HG03060 (cell line): ENCODE data around the gene AVL9.
"Not testable (repeated sequence)": the region's sequence is repeated elsewhere in the genome, so short reads cannot be mapped to it uniquely, and the experiment has no call there.

ENCODE experiments used
- ATAC-seq: cut with Tn5 transposase; IDR thresholded peaks from one replicate; pipeline ENCODE4 v1.9.1; 2021; ENCODE audit warnings: low read depth, moderate number of reproducible peaks; ENCODE audit not compliant: unreplicated experiment

Gene AVL9

DNA sequence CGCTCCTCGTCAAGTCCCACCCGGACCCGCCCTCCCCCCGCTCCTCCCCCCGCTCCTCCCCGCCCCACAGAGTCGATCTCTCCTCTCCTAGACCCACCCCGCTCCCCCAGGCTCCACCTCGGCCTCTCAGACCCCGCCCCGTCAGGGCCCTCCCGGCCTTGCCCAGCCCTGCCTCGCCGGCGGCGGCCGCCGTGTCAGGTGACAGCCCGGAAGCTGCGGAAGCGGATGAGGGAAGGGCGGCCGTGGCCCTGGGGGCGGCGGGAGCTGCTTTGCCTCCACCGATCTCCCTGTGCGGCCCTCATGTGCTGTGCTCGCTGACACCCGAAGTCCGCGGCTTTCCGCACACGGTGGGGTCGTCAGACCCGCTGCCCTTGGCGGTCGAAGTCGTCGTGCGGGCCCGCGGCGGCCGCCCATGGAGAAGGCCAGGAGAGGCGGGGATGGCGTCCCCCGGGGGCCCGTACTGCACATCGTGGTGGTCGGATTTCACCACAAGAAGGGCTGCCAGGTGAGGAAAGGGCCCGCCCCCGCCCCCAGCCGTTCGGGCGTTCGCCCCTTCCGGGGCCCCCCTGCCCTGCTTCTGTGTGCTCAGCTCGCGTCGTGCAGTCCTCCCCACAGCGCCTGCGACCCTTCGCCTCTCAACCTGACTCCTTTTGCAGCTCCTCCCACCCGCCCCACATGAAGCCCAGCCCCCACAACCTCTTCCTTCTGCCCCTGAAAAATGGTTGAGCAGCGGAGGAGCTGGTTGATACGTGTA lies at the start of gene AVL9:
Gene AVL9, plus strand, starts transcription at position 192 of the 754 bp plus-strand sequence. Its CDS starts 221 bp downstream, at position 413.
- peak; percentile 81 for ATAC-seq

DNA sequence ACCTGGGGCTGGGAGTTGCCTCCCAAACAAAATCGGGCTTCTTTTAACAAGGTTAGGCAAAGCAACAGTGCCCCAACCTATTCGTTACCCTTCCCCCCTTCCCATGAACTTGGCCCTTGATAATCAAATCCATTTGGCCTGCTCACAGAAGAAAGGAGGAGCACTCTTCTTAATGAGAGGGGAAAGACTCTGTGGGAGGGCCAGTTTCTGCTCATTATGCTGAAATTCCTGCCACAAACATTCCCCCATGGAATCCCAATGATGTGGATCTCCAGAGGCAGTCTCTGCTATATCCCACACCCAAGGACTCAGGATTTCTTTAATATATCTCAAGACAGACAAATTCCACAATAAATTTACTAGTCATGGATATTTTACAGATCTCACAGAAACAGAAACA lies 48.1 kb upstream of the AVL9 start:
- ATAC-seq: no peak

DNA sequence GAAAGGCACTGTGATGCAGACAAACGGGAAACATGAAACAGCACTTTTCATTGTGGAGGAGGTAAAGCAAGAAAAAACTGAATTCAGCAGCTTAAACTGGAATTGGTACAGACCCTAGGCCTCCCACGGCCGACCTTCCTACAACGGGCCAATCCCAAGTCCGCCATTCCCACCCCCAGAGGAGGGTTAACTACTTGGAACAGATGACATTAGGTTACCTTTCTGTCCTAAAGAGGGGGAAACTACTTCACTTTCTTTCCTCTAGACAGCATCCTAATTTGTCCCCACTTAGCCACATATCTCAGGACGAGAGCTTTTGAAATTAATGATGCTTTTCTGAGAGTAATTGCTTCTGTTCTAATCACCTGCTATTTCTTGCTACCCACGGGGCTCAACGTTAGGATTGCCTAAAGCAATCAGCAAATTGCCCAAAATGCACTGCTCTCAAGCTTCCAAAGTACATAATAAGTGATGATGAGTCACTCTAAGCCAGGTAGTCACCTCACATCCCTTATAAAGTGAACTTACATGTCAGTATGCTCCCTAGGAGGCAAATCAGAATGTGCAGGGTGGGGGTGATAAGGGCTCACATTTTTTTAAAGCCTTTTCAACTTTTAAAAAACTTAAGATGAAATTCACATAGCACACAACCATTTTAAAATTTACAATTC lies 41.8 kb upstream of the AVL9 start:
- ATAC-seq: no peak

DNA sequence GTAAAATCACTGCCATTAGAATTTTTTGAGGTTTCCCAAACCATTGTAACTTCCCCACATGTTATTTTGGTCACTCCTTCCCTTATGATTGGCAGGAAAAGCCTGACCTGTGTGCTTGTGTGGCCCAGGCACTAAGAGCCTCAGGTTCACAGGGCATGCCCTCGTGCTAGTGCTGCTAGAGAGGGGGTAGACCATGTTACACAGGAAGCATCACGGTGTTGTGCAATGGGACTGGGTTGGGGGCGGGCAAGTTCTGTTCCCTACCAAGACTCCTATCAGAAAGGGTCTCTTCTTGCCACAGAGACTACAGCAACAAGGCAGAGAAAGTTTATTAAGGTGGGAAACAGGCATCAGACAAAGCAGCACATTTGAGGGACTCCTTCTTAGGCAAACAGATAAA lies 37.3 kb upstream of the AVL9 start:
- no peak for ATAC-seq

DNA sequence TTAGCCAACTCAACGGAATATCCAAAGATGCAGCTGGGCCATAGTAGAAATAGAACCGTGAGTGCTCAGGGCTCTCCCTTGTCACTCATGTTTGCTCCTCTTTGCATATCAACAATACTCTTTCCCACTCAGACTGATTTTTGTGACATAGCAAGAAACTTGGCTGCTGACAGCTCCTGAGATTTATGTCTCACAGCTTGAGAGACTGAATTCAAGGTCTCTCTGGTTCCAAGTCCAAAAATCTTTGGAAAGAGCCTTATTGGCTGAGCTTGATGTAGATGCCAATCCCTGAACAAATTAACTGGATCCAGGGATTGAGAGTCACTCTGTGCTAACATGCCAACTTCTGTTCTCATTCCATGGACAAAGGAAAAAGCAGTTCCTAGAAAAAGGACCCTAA lies 35.5 kb upstream of the AVL9 start:
- no peak for ATAC-seq

DNA sequence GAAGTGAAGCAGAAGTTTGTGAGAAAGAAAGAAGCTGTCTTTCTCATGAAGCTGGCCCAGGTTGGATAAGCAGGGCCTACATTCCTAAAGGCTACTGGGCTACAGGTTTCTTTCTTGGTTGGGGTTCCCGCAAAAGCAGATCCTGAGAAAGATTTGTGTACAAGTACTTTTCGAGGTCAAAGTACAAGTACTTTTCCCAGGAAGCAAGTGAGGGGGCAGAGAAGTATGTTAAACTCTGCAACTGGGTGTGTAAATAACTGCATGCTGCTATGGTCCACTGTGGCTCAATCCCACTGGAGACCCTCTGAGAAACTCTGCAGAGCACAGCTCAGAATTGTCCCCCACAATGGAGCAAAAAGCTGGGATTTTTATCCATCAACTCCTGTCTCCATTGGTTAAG lies 33.8 kb upstream of the AVL9 start:
- ATAC-seq: no peak

DNA sequence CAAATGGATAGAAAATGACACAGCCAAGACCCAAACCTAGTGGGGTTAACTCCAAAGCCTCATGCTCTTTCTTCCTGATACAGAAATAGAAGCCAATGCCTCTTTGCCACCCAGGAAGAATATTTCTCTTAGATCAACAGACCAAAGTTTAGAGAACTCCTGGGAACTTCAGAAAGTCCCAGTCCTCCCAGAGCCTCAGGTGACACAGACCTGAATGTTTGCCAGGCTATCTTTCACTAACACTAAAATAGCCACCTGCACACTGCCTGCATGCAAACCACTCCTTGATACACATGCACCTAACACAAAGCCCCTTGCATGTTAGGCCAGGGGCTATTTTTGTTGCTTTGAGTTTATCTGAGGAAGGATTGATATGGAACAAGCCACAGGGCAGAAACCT lies 32.8 kb upstream of the AVL9 start:
- ATAC-seq: no peak

DNA sequence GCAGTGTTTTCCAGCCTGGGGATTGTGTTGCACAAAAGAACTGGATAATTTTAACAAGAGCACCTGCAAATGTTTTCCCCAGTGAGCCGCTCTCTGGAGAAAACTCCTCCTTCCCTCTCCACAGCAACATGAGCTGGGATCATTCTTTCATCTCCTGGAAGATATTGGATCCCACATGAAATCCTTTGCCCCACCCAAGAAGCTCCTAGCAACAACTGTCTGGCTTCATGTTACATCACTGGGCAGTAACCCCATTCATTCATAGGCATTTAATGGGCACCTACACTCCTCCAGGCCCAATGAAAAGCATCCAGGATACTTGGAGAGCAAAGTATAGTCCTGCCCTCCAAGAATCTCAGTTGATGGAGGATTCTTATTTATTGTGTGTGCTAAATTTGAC lies 32.3 kb upstream of the AVL9 start:
- no peak for ATAC-seq

DNA sequence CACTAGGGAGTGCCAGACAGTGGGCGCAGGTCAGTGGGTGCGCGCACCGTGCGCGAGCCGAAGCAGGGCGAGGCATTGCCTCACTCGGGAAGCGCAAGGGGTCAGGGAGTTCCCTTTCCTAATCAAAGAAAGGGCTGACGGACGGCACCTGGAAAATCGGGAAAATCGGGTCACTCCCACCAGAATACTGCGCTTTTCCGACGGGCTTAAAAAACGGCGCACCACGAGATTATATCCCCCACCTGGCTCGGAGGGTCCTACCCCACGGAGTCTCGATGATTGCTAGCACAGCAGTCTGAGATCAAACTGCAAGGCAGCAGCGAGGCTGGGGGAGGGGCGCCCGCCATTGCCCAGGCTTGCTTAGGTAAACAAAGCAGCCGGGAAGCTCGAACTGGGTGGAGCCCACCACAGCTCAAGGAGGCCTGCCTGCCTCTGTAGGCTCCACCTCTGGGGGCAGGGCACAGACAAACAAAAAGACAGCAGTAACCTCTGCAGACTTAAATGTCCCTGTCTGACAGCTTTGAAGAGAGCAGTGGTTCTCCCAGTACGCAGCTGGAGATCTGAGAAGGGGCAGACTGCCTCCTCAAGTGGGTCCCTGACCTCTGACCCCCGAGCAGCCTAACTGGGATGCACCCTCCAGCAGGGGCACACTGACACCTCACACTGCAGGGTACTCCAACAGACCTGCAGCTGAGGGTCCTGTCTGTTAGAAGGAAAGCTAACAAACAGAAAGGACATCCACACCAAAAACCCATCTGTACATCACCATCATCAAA lies 30.5 kb upstream of the AVL9 start:
- not testable (repeated sequence) for ATAC-seq

DNA sequence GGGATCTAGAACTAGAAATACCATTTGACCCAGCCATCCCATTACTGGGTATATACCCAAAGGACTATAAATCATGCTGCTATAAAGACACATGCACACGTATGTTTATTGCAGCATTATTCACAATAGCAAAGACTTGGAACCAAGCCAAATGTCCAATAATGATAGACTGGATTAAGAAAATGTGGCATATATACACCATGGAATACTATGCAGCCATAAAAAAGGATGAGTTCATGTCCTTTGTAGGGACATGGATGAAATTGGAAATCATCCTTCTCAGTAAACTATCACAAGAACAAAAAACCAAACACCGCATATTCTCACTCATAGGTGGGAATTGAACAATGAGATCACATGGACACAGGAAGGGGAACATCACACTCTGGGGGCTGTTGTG lies 25.3 kb upstream of the AVL9 start:
- ATAC-seq: not testable (repeated sequence)

DNA sequence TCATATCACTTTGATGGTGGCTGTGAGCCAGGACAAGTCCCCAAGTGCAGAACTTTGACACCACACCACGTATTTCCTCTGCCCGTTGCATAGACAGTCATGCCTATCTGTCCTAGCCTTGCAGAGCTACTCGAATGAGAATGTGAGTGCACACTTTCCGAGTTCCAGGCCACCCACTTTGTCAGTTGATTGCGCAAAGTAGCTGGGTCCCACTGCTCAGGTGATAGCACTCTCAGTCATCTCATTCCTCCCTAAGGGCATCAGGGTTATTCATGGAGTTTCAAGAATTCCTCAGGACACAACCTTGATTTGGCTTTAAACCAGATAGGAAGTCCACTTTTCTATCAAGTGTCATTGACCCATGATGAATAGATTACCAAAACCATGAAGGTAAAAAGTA lies 24.4 kb upstream of the AVL9 start:
- ATAC-seq: no peak

DNA sequence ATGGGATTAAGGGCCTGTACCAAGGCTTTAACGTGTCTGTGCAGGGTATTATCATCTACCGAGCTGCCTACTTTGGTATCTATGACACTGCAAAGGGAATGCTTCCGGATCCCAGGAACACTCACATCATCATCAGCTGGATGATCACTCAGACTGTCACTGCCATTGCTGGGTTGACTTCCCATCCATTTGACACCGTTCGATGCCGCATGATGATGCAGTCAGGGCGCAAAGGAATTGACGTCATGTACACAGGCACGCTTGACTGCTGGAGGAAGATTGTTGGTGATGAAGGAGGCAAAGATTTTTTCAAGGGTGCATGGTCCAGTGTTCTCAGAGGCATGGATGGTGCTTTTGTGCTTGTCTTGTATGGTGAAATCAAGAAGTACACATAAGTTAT lies 23.3 kb upstream of the AVL9 start:
- ATAC-seq: no peak

DNA sequence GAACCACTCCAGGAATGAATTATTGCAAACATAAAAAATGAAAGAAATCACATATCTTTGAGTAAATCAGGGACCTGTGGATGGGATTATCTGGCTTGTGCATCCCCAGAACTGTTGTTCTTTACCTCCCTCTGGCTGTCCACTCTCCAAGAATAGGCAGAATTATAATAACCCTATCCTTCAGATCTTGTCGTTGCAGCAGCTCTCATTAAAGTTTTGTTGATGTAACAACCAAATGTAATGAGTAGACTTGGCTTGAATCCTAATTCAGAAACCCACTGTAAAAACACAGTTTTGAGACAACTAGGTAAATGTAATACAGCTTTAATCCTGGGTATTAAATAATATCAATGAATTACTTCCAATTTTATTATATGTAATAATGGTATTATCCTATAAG lies 21.3 kb upstream of the AVL9 start:
- ATAC-seq: no peak

DNA sequence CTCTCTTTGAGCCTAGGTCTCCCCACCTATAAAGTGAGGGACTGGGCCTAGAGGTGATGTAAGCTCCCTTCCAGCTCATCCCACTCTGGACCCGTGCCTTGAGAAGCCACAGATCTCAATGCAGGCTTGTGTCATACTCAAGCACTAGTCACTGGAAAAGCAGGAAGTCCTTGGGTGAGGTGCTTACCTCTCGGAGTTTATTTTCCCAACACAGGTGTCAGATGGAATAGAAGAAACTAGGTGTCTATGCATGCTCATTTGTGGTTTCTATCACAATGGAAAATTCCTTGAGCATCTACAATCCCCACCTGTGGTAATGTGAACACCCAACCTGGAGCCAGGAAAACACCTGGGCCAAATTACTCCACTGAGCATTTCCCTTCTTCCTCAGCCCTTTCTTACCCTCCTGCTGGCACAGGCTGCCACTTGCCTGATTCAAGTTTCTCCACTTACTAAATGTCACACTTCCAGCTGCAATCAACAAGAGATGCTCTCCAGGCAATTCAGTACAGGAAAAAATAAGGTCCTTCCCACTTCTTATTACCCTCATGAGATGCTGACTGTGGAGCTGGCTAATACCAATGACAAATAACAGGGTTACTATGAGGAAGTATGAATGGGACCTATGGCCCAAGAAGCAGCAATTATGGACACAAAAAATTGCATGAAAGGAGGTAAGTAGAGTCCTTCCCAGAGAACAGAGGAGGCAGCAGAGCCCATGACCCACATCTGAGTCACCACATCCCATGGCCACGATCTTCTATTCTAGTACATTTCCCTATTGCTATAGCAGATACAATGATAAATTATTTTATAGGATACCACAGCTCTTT lies 18.3 kb upstream of the AVL9 start:
- ATAC-seq: no peak

DNA sequence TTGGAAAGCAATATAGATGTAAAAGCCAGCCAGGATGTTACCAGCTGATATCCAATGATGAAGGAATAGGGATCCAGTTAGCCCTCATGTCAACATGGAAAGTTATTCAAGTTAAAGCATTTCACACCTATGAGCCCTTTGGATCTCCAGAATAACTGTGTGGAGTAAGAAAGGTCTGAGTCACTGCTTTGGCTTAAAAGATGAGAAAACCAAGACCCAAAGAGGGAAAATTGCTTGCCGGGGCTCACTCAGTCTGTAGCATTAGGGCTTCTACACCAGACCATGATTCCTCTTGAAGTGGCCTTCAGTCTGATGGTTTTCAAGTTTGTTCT lies 17.7 kb upstream of the AVL9 start:
- no peak for ATAC-seq

DNA sequence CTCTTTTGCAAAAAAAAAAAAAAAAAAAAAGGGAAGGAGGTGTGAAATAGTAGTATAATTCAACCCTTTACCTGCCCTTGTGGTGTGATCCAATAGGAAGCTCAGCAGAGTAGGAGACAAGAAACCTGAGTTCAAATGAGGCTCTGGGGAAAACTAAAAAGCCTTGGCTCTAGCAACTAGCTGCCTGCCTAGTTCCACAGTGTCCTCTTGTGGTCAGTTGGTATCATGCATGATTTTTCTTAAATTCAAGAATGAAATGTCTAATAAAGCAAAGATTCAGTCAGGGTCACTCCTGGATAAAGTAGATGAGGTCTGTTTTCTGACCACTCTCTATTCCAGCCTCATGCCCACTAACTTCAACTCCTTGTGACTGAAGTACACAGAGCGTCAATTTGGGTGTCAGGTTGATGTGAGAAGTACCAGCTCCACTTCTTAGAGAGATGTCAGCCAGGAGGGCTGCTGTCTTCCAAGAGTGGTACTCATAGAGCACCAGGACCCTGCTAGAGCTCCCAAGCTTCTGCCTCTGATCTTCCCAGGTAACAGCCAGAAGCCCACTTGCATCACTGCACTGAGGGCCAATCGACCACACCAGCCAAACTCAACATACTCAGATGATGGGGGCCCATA lies 15.6 kb upstream of the AVL9 start:
- ATAC-seq: no peak

DNA sequence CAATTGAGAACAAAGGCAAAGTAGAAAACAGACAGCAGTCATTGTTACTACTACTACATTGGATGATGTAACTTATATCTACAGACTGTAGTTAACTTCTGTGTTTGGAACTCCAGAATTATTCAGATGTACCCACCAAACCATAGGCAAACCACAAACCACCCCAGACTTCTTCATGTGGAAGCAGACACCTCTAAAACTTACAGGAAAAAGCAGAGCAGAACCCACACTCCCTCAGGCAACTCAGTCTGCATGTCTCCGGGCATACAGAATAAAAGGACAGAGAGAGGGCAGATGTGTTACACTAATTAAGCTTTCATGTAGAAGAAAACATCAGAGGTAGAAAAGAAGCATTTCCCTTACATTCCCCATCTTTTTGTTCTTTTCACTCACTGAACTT lies 14.1 kb upstream of the AVL9 start:
- no peak for ATAC-seq

DNA sequence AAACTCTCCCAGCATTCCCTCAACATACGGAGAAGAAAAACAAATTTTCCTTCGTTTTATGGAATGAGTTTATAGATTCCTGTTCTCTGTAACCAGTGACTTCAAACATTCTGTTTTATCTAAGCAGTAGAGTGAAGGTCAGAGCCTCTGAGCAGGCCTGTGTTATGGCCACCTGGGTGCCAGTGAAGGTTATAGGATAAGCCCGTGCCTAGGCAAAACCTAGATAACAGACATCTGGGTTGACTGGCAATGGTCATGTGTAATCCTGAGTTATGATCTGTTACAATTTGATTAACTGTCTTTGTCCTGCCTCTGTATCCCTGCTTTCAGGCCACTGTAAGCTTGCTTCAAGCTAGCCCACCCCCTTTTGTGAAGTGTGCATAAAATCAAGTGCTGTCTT lies 13.4 kb upstream of the AVL9 start:
- ATAC-seq: no peak

DNA sequence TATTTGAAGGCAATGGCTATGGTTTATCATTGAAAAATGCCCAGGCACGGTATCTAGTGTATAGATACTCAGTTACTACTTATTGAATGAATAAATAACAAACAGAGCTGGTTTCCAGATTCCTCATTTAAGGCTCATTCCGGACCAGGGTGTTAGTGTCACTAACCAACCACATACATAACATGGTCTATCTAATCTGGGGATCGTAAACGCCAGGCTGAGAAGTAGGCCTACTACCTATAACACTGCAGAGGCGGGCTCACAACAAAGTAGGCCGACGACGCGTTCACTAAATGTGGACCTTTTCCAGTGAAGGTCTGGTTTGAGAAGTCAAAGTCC lies 5.5 kb upstream of the AVL9 start:
- no peak for ATAC-seq

DNA sequence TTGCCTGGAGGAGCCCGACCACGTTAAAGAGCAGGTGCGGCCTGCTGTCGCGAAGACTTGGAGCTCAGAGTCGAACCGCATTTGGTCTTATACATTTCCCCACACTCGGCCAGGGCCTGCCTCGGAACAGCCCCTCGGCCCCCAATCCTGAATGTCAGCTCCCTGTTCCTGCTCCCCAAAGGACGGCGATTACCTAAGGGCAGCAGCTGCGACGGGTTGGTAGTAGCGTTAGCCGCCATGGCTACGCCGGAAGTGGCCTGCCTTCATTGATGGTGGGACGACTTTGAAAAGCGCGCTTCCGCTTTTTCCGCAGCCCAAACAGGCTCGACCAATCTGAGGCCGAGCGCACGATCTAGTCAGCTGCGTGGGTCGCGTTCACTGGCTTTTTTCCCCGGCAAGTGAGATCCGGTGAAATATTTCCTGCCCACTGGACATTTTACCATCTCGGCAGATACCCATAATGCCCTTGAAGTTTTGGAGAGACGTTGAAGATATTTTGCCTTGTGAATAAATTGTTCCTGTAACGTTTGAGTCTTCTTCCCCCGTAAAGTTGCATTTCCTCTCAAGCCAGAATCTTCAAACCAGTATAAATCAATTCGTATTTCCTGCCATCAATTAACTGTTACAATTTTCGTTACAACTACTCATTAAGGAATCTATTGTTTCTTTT lies 5.0 kb upstream of the AVL9 start, which contains the start of gene LSM5:
Gene LSM5, minus strand, starts transcription at position 254 of the 670 bp plus-strand sequence. Its CDS starts 15 bp downstream, at position 239.
- peak; percentile 81 for ATAC-seq
